HEK293T (cell line): Measurements from ENCODE around the gene GPHA2.

Experiments
- CTCF ChIA-PET: fragments of 350-600 bp; formaldehyde crosslinking; extraction: SDS; loops from one replicate; lab custom pipeline; 2021; ENCODE audit warnings: antibody characterized with exemption, inconsistent platforms; lab: Yijun Ruan, JAX
- POLR2A ChIA-PET: fragments of 350-600 bp; formaldehyde crosslinking; extraction: SDS; loops from one replicate; lab custom pipeline; 2020; ENCODE audit warnings: antibody characterized with exemption, inconsistent platforms; lab: Yijun Ruan, JAX
- DNase-seq: peaks from one replicate; pipeline ENCODE4 v3.0.0; 2012; ENCODE audit warnings: mixed read lengths; ENCODE audit errors: extremely low spot score
- ARNT ChIP-seq: fragments of 450-650 bp; IDR thresholded peaks from 2 replicates; pipeline ENCODE4 v1.6.1; 2017; ENCODE audit warnings: mild to moderate bottlenecking
- BHLHE40 ChIP-seq: fragments of 450-650 bp; IDR thresholded peaks from 2 replicates; pipeline ENCODE4 v1.6.1; 2016; ENCODE audit warnings: mild to moderate bottlenecking, moderate library complexity, borderline replicate concordance
- CTBP1 ChIP-seq: fragments of 450-650 bp; IDR thresholded peaks from 2 replicates; pipeline ENCODE4 v1.6.1; 2016; ENCODE audit warnings: borderline replicate concordance
- ELF4 ChIP-seq: fragments of 450-650 bp; IDR thresholded peaks from 2 replicates; pipeline ENCODE4 v1.6.1; 2017; ENCODE audit warnings: antibody characterized with exemption
- FOXA1 ChIP-seq: fragments of 450-650 bp; IDR thresholded peaks from 2 replicates; pipeline ENCODE4 v1.6.1; 2016; ENCODE audit warnings: mild to moderate bottlenecking
- FOXK2 ChIP-seq: fragments of 450-650 bp; IDR thresholded peaks from 2 replicates; pipeline ENCODE4 v1.6.1; 2016; ENCODE audit warnings: mild to moderate bottlenecking
- FOXM1 ChIP-seq: fragments of 450-650 bp; IDR thresholded peaks from 2 replicates; pipeline ENCODE4 v1.6.1; 2017; ENCODE audit warnings: mild to moderate bottlenecking, borderline replicate concordance
- HDGF ChIP-seq: fragments of 450-650 bp; IDR thresholded peaks from 2 replicates; pipeline ENCODE4 v1.6.1; 2017; ENCODE audit warnings: antibody characterized with exemption, borderline replicate concordance
- L3MBTL2 ChIP-seq: fragments of 450-650 bp; conservative IDR thresholded peaks from 2 replicates; pipeline ENCODE4 v1.6.1; 2016; ENCODE audit warnings: mild to moderate bottlenecking
- LEF1 ChIP-seq: fragments of 450-650 bp; IDR thresholded peaks from 2 replicates; pipeline ENCODE4 v1.6.1; 2017; ENCODE audit warnings: mild to moderate bottlenecking, borderline replicate concordance
- NFRKB ChIP-seq: fragments of 450-650 bp; IDR thresholded peaks from 2 replicates; pipeline ENCODE4 v1.6.1; 2016; ENCODE audit warnings: mild to moderate bottlenecking, moderate library complexity
- SP1 ChIP-seq: fragments of 450-650 bp; IDR thresholded peaks from 2 replicates; pipeline ENCODE4 v1.6.1; 2017
- SUZ12 ChIP-seq: fragments of 450-650 bp; IDR thresholded peaks from 2 replicates; pipeline ENCODE4 v1.6.1; 2016; ENCODE audit warnings: mild to moderate bottlenecking
- TARDBP ChIP-seq: fragments of 450-650 bp; IDR thresholded peaks from 2 replicates; pipeline ENCODE4 v1.6.1; 2016
- ZNF384 ChIP-seq: fragments of 450-650 bp; IDR thresholded peaks from 2 replicates; pipeline ENCODE4 v1.6.1; 2016
- TF ChIP-seq, protein P1 (sequence below): fragments of 450-650 bp; IDR thresholded peaks from 2 replicates; pipeline ENCODE4 v1.6.1; 2016

GPHA2 gene

DNA sequence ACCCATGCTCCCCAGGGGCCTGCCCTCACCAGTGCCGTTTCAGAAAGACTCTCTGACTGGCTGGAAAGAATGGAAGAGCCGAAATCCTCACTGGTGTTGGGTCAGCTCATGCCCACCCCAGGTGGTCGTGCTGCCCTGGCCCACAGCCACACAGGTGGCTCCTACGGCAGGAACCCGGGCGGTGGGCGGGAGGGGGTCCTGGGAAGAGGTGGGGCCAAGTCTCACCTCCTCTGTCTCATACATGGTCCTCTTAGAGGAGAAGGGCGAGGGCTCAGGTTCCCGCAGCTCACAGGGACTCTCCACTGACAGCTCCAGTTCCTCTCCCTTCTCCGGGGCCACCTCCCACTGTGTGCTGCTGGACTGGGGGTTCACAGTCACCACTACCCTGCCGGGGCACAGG is 26.9 kb downstream of the GPHA2 start:
- ChIA-PET POLR2A (no interaction called here), CTCF (no interaction called here)
- TF ChIP-seq FOXA1 = no peak
- no peak for TF ChIP-seq ARNT
- TF ChIP-seq, protein P1, sequence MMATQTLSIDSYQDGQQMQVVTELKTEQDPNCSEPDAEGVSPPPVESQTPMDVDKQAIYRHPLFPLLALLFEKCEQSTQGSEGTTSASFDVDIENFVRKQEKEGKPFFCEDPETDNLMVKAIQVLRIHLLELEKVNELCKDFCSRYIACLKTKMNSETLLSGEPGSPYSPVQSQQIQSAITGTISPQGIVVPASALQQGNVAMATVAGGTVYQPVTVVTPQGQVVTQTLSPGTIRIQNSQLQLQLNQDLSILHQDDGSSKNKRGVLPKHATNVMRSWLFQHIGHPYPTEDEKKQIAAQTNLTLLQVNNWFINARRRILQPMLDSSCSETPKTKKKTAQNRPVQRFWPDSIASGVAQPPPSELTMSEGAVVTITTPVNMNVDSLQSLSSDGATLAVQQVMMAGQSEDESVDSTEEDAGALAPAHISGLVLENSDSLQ = no peak
- no peak for TF ChIP-seq ZNF384
- no peak for TF ChIP-seq CTBP1
- TF ChIP-seq FOXM1 = no peak
- no peak for TF ChIP-seq L3MBTL2
- no peak for TF ChIP-seq ELF4
- no peak for TF ChIP-seq SP1
- no peak for TF ChIP-seq SUZ12
- TF ChIP-seq BHLHE40 = no peak
- no peak for TF ChIP-seq NFRKB
- TF ChIP-seq HDGF = no peak
- TF ChIP-seq LEF1 = no peak
- no peak for TF ChIP-seq FOXK2
- no peak for TF ChIP-seq TARDBP
- DNase-seq = no peak

DNA sequence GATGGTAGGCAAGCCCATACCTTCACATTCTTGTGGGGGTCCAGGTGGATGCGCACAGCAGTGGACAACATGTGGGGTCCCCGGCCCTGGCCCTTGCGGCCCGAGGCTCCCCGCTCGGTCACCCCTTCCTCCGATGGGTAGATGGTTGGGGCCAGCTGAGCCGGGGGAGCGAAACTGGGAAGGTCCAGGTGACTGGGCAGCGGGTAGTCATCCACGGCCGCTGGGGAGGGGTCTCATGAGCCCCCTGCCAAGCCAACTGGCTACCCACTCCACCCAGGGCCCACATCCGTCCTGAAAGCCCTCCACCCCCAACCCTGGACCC is 29.4 kb downstream of the GPHA2 start:
- ChIA-PET POLR2A (interaction anchor here (1.3 kb wide), 2 partner anchors 8 to 212 kb away, joined by 3 read pairs; partner anchors contain the start of gene ZNHIT2), CTCF (no interaction called here)
- no peak for DNase-seq
- TF ChIP-seq SP1 (no peak), NFRKB (no peak), CTBP1 (no peak), ELF4 (no peak), LEF1 (no peak), L3MBTL2 (no peak), SUZ12 (no peak), HDGF (no peak), ARNT (no peak), FOXM1 (no peak), BHLHE40 (no peak), FOXK2 (no peak)
- TF ChIP-seq, protein P1 = no peak

DNA sequence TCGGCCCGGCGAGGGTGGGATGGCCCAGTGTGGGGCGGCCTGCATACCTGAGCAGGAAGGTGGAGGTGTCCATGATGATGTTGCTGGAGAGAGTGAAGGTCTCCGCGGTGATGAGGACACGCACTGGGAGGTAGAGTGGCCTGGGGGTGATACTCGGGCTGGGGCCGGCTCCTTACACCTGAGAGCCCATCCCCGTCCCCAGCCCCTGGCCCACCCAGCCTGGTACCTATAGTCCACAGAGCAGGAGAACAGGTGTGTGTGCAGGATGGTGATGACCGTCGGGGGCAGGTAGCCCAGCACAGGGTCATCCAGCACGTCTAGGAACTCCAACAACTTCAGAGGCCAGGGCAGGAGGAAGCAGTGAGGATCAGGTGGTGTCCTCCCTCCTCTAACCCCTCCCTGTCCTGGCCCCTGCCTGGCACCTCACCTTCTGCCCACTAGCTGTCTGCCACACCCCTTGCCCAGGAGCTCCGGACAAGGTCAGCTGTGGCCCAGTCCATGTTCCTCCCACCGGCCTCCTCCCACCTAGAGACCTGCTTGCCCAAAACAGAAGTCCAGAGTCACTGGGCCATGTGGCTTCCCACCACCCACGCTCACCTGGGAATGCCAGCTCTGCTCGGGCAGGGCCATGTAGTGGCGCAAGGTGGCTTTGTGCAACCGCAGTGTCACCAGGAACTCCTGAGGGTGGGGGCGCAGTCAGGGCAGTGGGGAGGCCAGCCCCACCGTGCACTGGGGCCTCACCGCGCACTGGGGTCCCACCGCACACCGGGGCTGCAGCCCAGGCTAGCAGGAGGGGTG is 30.0 kb downstream of the GPHA2 start:
- CTCF ChIA-PET = no interaction called here
- no peak for DNase-seq
- POLR2A ChIA-PET = interaction anchor here (1.3 kb wide), 2 partner anchors 8 to 212 kb away, joined by 3 read pairs; partner anchors contain the start of gene ZNHIT2
- TF ChIP-seq HDGF (no peak), FOXK2 (no peak), ARNT (no peak), SP1 (no peak), L3MBTL2 (no peak), BHLHE40 (no peak), ELF4 (no peak)

DNA sequence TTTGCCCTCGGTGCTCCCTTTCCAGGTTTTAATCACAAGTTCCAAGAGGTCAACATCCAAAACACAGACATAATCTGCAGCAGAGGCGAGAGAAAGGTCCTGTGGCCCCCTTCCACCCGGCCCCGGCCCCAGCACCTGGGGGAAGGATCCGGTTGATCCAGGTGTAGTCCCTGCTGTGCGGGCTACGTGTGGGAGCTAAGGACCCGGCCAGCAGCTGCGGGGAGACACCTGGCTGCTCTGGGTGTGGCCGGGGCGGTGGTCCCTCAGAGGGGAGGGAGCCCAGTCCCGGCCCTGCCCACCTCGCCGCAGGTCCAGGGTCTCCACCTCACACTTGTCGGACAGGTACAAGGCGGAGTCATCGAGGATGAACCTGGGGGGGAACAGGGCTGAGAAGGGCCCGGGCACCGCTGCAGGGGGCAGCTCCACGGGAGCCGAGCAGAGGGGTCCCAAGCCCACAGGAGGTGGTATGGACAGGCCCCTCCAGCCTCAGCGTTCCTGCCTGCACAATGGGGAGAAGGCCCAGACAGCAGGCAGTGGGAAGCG is 32.3 kb downstream of the GPHA2 start:
- no peak for DNase-seq
- TF ChIP-seq FOXM1 (no peak), BHLHE40 (no peak), ARNT (no peak), ELF4 (no peak), NFRKB (no peak), L3MBTL2 (no peak), FOXK2 (no peak), SUZ12 (no peak), HDGF (no peak), CTBP1 (no peak), SP1 (no peak), ZNF384 (no peak), FOXA1 (no peak), LEF1 (no peak)
- TF ChIP-seq, protein P1 = no peak
- POLR2A ChIA-PET = no interaction called here
- CTCF ChIA-PET = no interaction called here

DNA sequence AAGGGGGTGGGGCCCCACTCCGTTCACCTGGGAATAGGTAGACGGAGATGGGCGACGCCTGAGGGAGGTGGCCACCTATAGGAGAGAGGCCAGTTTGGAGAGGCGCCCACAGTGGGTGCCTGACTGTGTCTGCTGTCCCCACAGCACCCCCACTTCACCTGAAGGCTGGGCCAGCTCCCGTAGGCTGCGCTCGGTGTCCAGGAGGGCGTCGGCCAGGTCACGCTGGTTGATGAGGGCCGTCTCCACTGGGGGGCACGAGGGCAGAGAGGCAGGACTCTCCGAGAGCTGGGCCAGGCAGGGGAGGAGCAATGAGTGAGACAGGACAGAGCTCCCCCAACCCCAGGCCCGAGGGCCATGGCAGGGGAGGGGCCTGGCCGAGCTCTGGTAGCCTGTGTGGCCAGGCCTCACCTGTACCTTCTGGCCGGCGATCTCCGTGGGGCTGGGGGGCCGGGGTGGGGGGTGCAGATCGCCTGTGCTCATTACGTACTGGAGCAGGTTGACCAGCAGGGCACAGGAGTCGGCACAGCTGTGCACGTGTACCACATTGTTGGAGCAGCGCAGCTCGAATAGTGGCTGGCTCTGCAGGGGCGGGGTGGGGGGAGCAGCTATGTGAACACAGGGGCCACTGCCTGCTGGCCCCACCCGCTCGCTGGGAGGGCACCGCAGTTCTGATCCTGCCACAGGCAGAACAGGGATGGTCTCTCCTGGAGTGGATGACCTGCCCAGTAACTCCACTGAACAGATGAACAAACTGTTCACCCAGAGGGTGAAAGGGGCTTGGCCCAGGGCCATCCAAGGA is 33.4 kb downstream of the GPHA2 start:
- TF ChIP-seq SUZ12 = no peak
- no peak for TF ChIP-seq L3MBTL2
- TF ChIP-seq, protein P1 = no peak
- TF ChIP-seq BHLHE40 = no peak
- no peak for TF ChIP-seq FOXA1
- TF ChIP-seq HDGF = no peak
- TF ChIP-seq FOXM1 = no peak
- TF ChIP-seq ZNF384 = no peak
- TF ChIP-seq TARDBP = no peak
- TF ChIP-seq NFRKB = no peak
- no peak for TF ChIP-seq SP1
- no peak for TF ChIP-seq FOXK2
- TF ChIP-seq ELF4 = no peak
- no peak for TF ChIP-seq ARNT
- ChIA-PET CTCF (interaction anchor here (0.8 kb wide), 1 partner anchor 53 kb away, joined by 3 read pairs; no protein-coding TSS in a partner anchor), POLR2A (no interaction called here)
- no peak for DNase-seq
